GM23248 (cell line): ENCODE measurements around the gene GADD45GIP1.

ENCODE experiments used
- EZH2 ChIP-seq: fragments of 200-600 bp; sonication (generic); IDR thresholded peaks from 2 replicates; pipeline ENCODE4 v1.6.1; 2018; ENCODE audit warnings: antibody characterized with exemption, mild to moderate bottlenecking; ENCODE audit not compliant: insufficient read depth, poor library complexity, severe bottlenecking
- EZH2phosphoT487 ChIP-seq: fragments of 200-600 bp; sonication (generic); IDR thresholded peaks from 2 replicates; pipeline ENCODE4 v1.6.1; 2018; ENCODE audit warnings: antibody characterized with exemption, moderate library complexity, mild to moderate bottlenecking, low read depth; ENCODE audit not compliant: insufficient read depth

DNA sequence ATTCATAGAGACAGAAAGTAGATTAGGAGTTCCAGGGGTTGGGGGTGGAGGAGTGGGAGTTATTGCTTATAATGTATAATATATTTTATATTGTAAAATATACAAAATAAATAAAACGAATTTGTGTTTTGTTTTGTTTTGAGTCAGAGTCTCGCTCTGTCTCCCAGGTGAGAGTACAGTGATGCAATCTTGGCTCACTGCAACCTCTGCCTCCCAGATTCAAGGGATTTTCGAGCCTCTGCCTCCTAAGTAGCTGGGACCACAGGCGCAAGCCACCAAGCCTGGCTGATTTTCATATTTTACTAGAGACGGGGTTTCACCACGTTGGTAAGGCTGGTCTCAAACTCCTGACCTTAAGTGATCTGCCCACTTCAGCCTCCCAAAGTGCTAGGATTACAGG is 2.5 kb upstream of the GADD45GIP1 start:
- TF ChIP-seq EZH2 (no peak), EZH2phosphoT487 (no peak)
